Smooth muscle cell (in vitro differentiated cells): ENCODE results near the gene PLEKHJ1. TPM values are rescaled to one million over a fixed set of nuclear protein-coding genes. Genes with fewer than 3 reads are reported as not detected.

Experiments
- DNase-seq: peaks from one replicate; lab custom pipeline; 2025; ENCODE audit not compliant: unreplicated experiment; lab: John Stamatoyannopoulos, UW
- H2AFZ ChIP-seq: fragments of 200-600 bp; sonication (generic); 2 replicates; pipeline ENCODE4 v1.6.0; 2016; ENCODE audit warnings: antibody characterized with exemption, low read depth, mild to moderate bottlenecking
- H3F3A ChIP-seq: fragments of 200-600 bp; sonication (generic); 2 replicates; pipeline ENCODE4 v1.6.0; 2017; ENCODE audit warnings: antibody characterized with exemption, low read depth
- H3K27ac ChIP-seq: fragments of 200-600 bp; sonication (generic); 2 replicates; pipeline ENCODE4 v1.5.1; 2016; ENCODE audit warnings: low read depth, mild to moderate bottlenecking
- H3K27me3 ChIP-seq: fragments of 200-600 bp; sonication (generic); 2 replicates; pipeline ENCODE4 v1.6.1; 2016; ENCODE audit warnings: low read depth, mild to moderate bottlenecking
- H3K36me3 ChIP-seq: fragments of 200-600 bp; sonication (generic); 2 replicates; pipeline ENCODE4 v1.5.1; 2016; ENCODE audit warnings: low read depth
- H3K4me1 ChIP-seq: fragments of 200-600 bp; sonication (generic); 2 replicates; pipeline ENCODE4 v1.5.1; 2016; ENCODE audit warnings: low read depth
- H3K4me2 ChIP-seq: fragments of 200-600 bp; sonication (generic); 2 replicates; pipeline ENCODE4 v1.6.0; 2016; ENCODE audit warnings: mild to moderate bottlenecking
- H3K4me3 ChIP-seq: fragments of 200-600 bp; sonication (generic); 2 replicates; pipeline ENCODE4 v1.5.1; 2016; ENCODE audit warnings: mild to moderate bottlenecking
- H3K79me2 ChIP-seq: fragments of 200-600 bp; sonication (generic); 2 replicates; pipeline ENCODE4 v1.6.0; 2016; ENCODE audit warnings: low read depth, mild to moderate bottlenecking
- H3K9ac ChIP-seq: fragments of 200-600 bp; sonication (generic); 2 replicates; pipeline ENCODE4 v1.6.0; 2016; ENCODE audit warnings: low read depth
- H3K9me3 ChIP-seq: fragments of 200-600 bp; sonication (generic); replicated peaks from 2 replicates; pipeline ENCODE4 v1.5.1; 2016; ENCODE audit warnings: low read depth
- H4K20me1 ChIP-seq: fragments of 200-600 bp; sonication (generic); 2 replicates; pipeline ENCODE4 v1.6.0; 2016; ENCODE audit warnings: low read depth
- WGBS: methylation state at CpG from one replicate; pipeline ENCODE4 v1.1.7; 2016; ENCODE audit warnings: low lambda C conversion rate; 5-methylcytosine and 5-hydroxymethylcytosine counted together
- polyA plus RNA-seq: library from polyadenylated mRNA; unstranded; fragments of >200 nt; fragmentation: Nextera tagmentation; extraction: Ambion mirVana; gene quantifications from 2 replicates; pipeline ENCODE4 v1.2.1, GENCODE V29; 2016
- total RNA-seq: library from RNA; depleted of rRNA; stranded (reverse); fragments of >200 nt; gene quantifications from 2 replicates; pipeline ENCODE4 v1.2.3, GENCODE V29; 2014
- TF ChIP-seq, protein P1 (sequence below): fragments of 200-600 bp; sonication (generic); IDR thresholded peaks from 2 replicates; pipeline ENCODE4 v1.5.1; 2017; ENCODE audit warnings: borderline replicate concordance, mild to moderate bottlenecking, antibody characterized with exemption; ENCODE audit not compliant: insufficient read depth, poor library complexity, severe bottlenecking

Gene PLEKHJ1
- total and polyA plus RNA-seq, 2 experiments from 2014 or later: 38.6 to 76.5 TPM

DNA sequence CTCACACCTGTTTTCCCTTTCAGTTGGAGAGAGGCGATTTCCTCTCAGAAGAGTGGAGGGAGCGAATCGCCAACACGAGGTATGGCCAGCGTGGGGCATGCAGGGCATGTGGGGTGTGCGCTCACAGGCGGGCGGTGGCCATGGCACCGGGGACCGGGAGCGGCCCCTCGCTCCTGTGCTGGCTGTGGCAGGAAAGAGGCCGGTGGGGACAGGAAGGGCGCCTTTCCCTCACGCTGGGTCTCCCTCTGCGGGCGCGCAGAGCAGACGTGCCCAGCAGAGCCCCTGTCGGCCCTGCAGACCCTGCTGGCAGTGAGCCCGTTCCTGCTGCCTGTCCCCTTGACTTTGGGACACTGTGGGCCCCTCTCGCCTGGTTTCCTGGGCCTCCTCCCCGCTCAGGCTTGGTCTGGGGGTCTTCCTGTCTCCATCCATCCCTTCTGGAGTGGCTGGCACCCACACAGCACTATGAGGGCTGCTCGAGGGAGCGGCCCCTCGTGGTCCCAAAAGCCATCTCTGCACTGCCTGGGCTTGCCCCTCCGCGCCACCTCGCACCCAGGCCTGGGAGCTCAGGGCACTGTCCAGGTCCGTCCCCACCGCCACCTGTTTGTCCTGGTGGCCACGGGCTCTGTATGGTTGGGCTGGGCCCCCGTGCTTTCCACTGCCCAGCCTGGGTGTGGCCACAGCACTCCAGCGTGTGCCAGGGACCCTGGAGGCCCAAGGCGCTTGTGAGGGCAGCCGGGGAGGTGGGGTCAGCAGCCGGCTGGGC is 36.1 kb downstream of the PLEKHJ1 start:
- DNase-seq: no peak
- no peaks in the 10 kb centered on the region for H3F3A ChIP-seq
- H3K79me2 ChIP-seq: no peaks in the 10 kb centered on the region
- 97% methylated on average over 36 of the region's 37 CpGs for WGBS
- no peaks in the 10 kb centered on the region for H3K27me3 ChIP-seq
- no peak overlapping the region for H3K4me2 ChIP-seq
- no peaks in the 10 kb centered on the region for H3K36me3 ChIP-seq
- H3K4me3 ChIP-seq: no peak overlapping the region
- H3K9ac ChIP-seq: no peak overlapping the region
- peaks cover 57% of the 10 kb centered on the region for H4K20me1 ChIP-seq
- no peaks in the 10 kb centered on the region for H3K4me1 ChIP-seq
- H3K27ac ChIP-seq: no peak overlapping the region
- H3K9me3 ChIP-seq: no peaks in the 10 kb centered on the region
- no peak overlapping the region for H2AFZ ChIP-seq
- TF ChIP-seq, protein P1, sequence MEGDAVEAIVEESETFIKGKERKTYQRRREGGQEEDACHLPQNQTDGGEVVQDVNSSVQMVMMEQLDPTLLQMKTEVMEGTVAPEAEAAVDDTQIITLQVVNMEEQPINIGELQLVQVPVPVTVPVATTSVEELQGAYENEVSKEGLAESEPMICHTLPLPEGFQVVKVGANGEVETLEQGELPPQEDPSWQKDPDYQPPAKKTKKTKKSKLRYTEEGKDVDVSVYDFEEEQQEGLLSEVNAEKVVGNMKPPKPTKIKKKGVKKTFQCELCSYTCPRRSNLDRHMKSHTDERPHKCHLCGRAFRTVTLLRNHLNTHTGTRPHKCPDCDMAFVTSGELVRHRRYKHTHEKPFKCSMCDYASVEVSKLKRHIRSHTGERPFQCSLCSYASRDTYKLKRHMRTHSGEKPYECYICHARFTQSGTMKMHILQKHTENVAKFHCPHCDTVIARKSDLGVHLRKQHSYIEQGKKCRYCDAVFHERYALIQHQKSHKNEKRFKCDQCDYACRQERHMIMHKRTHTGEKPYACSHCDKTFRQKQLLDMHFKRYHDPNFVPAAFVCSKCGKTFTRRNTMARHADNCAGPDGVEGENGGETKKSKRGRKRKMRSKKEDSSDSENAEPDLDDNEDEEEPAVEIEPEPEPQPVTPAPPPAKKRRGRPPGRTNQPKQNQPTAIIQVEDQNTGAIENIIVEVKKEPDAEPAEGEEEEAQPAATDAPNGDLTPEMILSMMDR: no peak

DNA sequence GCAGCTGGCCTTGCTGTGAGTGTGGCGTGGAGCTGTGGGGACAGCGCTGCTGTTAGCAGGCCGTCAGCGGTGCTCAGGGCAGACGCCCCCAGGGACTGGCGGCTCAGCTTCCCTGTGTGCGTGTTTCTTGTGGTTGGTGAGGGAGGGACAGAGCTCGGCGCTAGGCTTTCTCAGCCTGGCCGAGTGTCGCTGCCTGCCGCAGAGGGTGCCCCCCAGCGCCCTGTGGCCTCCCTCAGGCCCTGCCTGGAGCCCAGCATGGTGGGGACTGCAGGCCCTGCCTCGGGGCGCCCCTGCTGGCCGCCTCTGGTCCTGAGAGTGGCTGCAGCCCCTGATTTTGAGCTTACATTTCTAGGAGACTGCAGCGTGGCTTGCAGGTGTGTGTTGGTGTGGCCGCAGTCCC is 36.9 kb downstream of the PLEKHJ1 start:
- no peaks in the 10 kb centered on the region for H3K27me3 ChIP-seq
- H3F3A ChIP-seq: no peaks in the 10 kb centered on the region
- H3K4me1 ChIP-seq: no peaks in the 10 kb centered on the region
- no peak for DNase-seq
- H3K27ac ChIP-seq: no peak overlapping the region
- H3K36me3 ChIP-seq: no peaks in the 10 kb centered on the region
- 81% methylated on average over 17 of the region's 18 CpGs for WGBS
- H3K4me3 ChIP-seq: no peak overlapping the region
- H4K20me1 ChIP-seq: peaks cover 56% of the 10 kb centered on the region
- no peak overlapping the region for H3K4me2 ChIP-seq
- no peaks in the 10 kb centered on the region for H3K79me2 ChIP-seq
- TF ChIP-seq, protein P1: peak; percentile 22
- H2AFZ ChIP-seq: no peak overlapping the region
- H3K9me3 ChIP-seq: no peaks in the 10 kb centered on the region
- H3K9ac ChIP-seq: no peak overlapping the region

DNA sequence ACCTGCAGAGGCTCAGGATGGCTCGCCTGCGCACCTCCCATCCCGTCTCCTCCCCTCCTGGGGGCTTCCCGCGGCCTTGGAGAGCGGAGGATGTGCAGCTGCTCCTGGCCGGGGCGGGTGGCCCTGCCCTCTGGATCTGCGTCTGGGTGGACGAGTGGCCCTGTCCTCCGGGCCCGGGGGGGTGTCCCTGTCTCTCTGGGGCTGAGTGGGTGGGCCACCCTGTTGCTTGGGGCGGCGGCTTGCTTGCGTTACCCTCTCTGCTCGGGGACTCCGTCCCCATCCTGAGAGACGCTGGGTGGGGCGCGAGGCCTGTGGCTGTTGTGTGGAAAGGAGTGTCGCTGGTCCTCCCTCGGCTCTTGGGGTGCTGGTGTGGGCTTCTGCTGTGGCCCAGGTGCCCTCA is 37.8 kb downstream of the PLEKHJ1 start:
- no peak overlapping the region for H3K4me2 ChIP-seq
- no peak overlapping the region for H3K4me3 ChIP-seq
- H3K4me1 ChIP-seq: no peaks in the 10 kb centered on the region
- H3K27me3 ChIP-seq: no peaks in the 10 kb centered on the region
- 92% methylated on average over 22 of the region's 22 CpGs for whole genome bisulfite sequencing
- DNase-seq: no peak
- no peak overlapping the region for H2AFZ ChIP-seq
- H3K27ac ChIP-seq: no peak overlapping the region
- H3K79me2 ChIP-seq: no peaks in the 10 kb centered on the region
- TF ChIP-seq, protein P1: no peak
- no peaks in the 10 kb centered on the region for H3F3A ChIP-seq
- H3K36me3 ChIP-seq: no peaks in the 10 kb centered on the region
- peaks cover 56% of the 10 kb centered on the region for H4K20me1 ChIP-seq
- H3K9ac ChIP-seq: no peak overlapping the region
- H3K9me3 ChIP-seq: no peaks in the 10 kb centered on the region

DNA sequence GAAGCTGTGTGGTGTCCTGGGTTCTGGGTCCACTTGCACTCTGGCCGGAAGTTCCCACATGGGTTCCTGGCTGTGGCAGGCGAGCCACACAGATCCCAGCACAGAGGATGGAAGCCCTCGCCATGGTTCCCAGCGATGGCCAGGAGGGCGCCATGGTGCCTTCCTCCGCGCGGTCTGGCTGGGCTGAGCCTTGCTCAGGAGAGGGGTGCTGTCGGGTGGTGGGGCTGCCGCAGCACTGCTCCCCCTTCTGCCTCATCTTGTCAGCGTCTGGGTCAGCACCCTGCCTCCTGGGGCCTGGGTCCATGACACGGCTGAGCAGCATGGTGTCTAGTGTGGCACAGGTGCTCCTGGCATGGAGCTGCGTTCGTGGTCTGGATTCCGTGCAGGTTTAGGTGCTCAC is 38.9 kb downstream of the PLEKHJ1 start:
- H3K36me3 ChIP-seq: no peaks in the 10 kb centered on the region
- peaks cover 51% of the 10 kb centered on the region for H4K20me1 ChIP-seq
- H3K4me1 ChIP-seq: no peaks in the 10 kb centered on the region
- 98% methylated on average over 15 of the region's 15 CpGs for WGBS
- H3K4me3 ChIP-seq: no peak overlapping the region
- H3F3A ChIP-seq: no peaks in the 10 kb centered on the region
- no peaks in the 10 kb centered on the region for H3K79me2 ChIP-seq
- DNase-seq: no peak
- H3K27ac ChIP-seq: no peak overlapping the region
- no peaks in the 10 kb centered on the region for H3K9me3 ChIP-seq
- H2AFZ ChIP-seq: no peak overlapping the region
- no peak overlapping the region for H3K4me2 ChIP-seq
- TF ChIP-seq, protein P1: no peak
- H3K27me3 ChIP-seq: no peaks in the 10 kb centered on the region
- no peak overlapping the region for H3K9ac ChIP-seq
